Measurements from ENCODE around the gene ILKAP. TPM values are rescaled to one million over a fixed set of nuclear protein-coding genes. Genes with fewer than 3 reads are reported as not detected.

ILKAP gene
- total RNA-seq, 1 experiment from 2014 or later, result 53.4 TPM

DNA sequence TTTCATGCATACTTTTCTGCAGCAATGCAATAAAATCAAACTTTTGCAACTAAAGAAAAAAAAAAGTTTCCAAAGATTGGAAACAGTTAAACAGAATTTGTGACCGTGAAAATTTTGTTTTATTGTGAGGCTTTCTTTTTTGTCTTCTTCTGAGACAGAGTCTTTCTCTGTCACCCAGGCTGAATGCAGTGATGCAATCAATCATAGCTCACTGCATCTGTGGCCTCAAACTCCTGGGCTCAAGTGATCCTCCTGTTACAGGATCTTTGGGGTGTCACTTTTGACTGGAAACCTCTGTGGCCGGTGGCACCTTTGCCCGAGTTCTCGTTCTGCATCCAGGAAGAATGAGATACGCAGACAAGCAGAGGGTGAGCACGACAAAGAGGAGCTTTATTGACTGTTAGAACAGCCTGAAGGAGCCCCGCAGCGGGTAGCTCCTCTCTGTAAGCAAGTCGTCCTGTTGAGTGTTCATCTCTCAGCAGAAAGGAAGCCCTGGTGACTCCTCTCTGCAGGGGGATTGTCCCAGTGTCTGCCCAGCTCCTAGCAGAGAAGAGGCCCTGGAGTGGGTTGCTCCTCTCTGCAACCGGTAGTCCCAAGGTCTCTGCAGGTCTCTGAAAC is 16.9 kb upstream of the ILKAP start:
- Histone ChIP-seq H3K4me1 (ENCODE audit: control insufficient read depth in 1 of 2, insufficient read depth in 2 of 2, low read length in 2 of 2) (no peaks in the 10 kb centered on the region), H3K4me2 (ENCODE audit: low read length) (no peak overlapping the region), H3K27me3 (ENCODE audit: insufficient read depth, low read length) (no peaks in the 10 kb centered on the region), H4K20me1 (ENCODE audit: insufficient read depth) (no peaks in the 10 kb centered on the region), H3K4me3 (replicated peaks in 1 of 2; ENCODE audit: low read depth in 1 of 2, low read length in 2 of 2) (no peak overlapping the region), H3K27ac (ENCODE audit: low read depth, low read length) (no peak overlapping the region), H3K36me3 (ENCODE audit: control insufficient read depth in 1 of 2, insufficient read depth in 2 of 2, low read length in 2 of 2) (no peaks in the 10 kb centered on the region), H2AFZ (ENCODE audit: low read depth, low read length, poor library complexity, severe bottlenecking) (no peak overlapping the region), H3K79me2 (ENCODE audit: insufficient read depth, low read length) (no peaks in the 10 kb centered on the region), H3K9me3 (ENCODE audit: control insufficient read depth in 1 of 2, insufficient read depth in 1 of 2, low read depth in 1 of 2, low read length in 2 of 2) (no peaks in the 10 kb centered on the region), H3K9ac (ENCODE audit: low read length) (no peak overlapping the region), H3K9me2 (ENCODE audit: insufficient read depth) (no peaks in the 10 kb centered on the region)
- TF ChIP-seq CEBPB (IDR thresholded peaks at IDR 0.05; ENCODE audit: low read depth) (no peak), SP1 (IDR thresholded peaks at IDR 0.05; ENCODE audit: low read depth) (no peak), ZFX (IDR thresholded peaks at IDR 0.05) (no peak)
- intact Hi-C loops (cut with micrococcal nuclease), result no loop called here
- ChIA-PET POLR2A (interaction anchor here (0.6 kb wide), 1 partner anchor 19 kb away, joined by 3 read pairs; no protein-coding TSS in a partner anchor), RAD21 (ENCODE audit: low non-redundant PET in 1 of 2, low total read pairs in 2 of 2, uncharacterized antibody in 2 of 2, unreplicated experiment in 2 of 2) (no interaction called here), CTCF (no interaction called here)
- no peak for DNase-seq (ENCODE audit: low read depth, low spot score)
- no TSS peak for BruUV-seq (replicated peaks)
- ATAC-seq, result no peak

DNA sequence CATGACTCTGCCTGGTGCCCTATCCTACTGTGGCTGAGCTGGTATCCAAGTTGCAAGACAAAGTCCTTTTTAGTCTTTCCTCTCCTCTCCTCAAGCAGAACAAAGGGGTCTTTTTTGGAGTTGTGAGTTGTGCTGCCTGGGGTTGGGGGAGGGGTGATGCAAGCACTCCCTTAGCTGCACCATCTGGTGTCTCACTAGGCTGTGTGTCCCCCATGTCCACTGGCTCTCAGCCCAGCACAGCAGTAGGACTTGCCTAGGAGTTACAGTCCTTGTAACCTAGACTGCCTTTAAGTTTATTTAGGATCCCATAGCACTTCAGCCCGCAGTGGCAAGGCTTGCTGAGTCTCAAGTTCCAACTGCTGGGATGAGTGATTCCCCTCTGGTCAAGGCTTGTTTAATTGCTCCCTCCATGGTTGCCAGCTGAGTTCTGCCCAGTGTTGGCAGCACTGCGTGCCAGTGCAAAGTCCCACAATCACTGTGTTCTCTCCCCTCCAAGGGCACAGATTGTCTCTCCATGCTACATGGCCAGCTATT is 13.2 kb upstream of the ILKAP start:
- no peak for DNase-seq (ENCODE audit: low read depth, low spot score)
- H3K36me3 ChIP-seq (ENCODE audit: control insufficient read depth in 1 of 2, insufficient read depth in 2 of 2, low read length in 2 of 2), result no peaks in the 10 kb centered on the region
- H3K9me2 ChIP-seq (ENCODE audit: insufficient read depth), result no peaks in the 10 kb centered on the region
- no TSS peak for BruUV-seq (replicated peaks)
- TF ChIP-seq, protein P1, sequence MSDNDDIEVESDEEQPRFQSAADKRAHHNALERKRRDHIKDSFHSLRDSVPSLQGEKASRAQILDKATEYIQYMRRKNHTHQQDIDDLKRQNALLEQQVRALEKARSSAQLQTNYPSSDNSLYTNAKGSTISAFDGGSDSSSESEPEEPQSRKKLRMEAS (IDR thresholded peaks at IDR 0.05), result no peak
- TF ChIP-seq POLR2AphosphoS5 (IDR thresholded peaks at IDR 0.05; ENCODE audit: low read depth, low read length) (no peak), ZFX (IDR thresholded peaks at IDR 0.05) (no peak), ELF1 (IDR thresholded peaks at IDR 0.05; ENCODE audit: borderline replicate concordance, low read depth) (no peak), SRF (IDR thresholded peaks at IDR 0.05; ENCODE audit: low read depth) (no peak), EZH2 (IDR thresholded peaks at IDR 0.05) (no peak), EGR1 (IDR thresholded peaks at IDR 0.05; ENCODE audit: low read depth) (no peak), POLR2A (IDR thresholded peaks at IDR 0.05; ENCODE audit: borderline replicate concordance, extremely low read depth, insufficient read depth, insufficient read length) (no peak)
- TF ChIP-seq, protein P2, sequence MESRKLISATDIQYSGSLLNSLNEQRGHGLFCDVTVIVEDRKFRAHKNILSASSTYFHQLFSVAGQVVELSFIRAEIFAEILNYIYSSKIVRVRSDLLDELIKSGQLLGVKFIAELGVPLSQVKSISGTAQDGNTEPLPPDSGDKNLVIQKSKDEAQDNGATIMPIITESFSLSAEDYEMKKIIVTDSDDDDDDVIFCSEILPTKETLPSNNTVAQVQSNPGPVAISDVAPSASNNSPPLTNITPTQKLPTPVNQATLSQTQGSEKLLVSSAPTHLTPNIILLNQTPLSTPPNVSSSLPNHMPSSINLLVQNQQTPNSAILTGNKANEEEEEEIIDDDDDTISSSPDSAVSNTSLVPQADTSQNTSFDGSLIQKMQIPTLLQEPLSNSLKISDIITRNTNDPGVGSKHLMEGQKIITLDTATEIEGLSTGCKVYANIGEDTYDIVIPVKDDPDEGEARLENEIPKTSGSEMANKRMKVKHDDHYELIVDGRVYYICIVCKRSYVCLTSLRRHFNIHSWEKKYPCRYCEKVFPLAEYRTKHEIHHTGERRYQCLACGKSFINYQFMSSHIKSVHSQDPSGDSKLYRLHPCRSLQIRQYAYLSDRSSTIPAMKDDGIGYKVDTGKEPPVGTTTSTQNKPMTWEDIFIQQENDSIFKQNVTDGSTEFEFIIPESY (IDR thresholded peaks at IDR 0.05; ENCODE audit: extremely low read depth, insufficient replicate concordance, low read length), result no peak
- H3K27me3 ChIP-seq (ENCODE audit: insufficient read depth, low read length), result no peaks in the 10 kb centered on the region
- no peaks in the 10 kb centered on the region for H3K4me1 ChIP-seq (ENCODE audit: control insufficient read depth in 1 of 2, insufficient read depth in 2 of 2, low read length in 2 of 2)
- intact Hi-C loops (cut with micrococcal nuclease), result no loop called here
- H3K9ac ChIP-seq (ENCODE audit: low read length), result no peak overlapping the region
- H3K79me2 ChIP-seq (ENCODE audit: insufficient read depth, low read length), result no peaks in the 10 kb centered on the region
- no peak overlapping the region for H3K4me3 ChIP-seq (replicated peaks in 1 of 2; ENCODE audit: low read depth in 1 of 2, low read length in 2 of 2)
- no peak for ATAC-seq
- ChIA-PET POLR2A (no interaction called here), RAD21 (ENCODE audit: low non-redundant PET in 1 of 2, low total read pairs in 2 of 2, uncharacterized antibody in 2 of 2, unreplicated experiment in 2 of 2) (no interaction called here), CTCF (no interaction called here)
- H3K27ac ChIP-seq (ENCODE audit: low read depth, low read length), result no peak overlapping the region
- no peaks in the 10 kb centered on the region for H4K20me1 ChIP-seq (ENCODE audit: insufficient read depth)
- H2AFZ ChIP-seq (ENCODE audit: low read depth, low read length, poor library complexity, severe bottlenecking), result no peak overlapping the region
- H3K4me2 ChIP-seq (ENCODE audit: low read length), result no peak overlapping the region
- no peaks in the 10 kb centered on the region for H3K9me3 ChIP-seq (ENCODE audit: control insufficient read depth in 1 of 2, insufficient read depth in 1 of 2, low read depth in 1 of 2, low read length in 2 of 2)
